ENCODE results near the gene METTL6.
A peak's percentile ranks its signal among the peaks of the same experiment; 100 is the strongest.
"Not testable (repeated sequence)": the region's sequence is repeated elsewhere in the genome, so short reads cannot be mapped to it uniquely, and the experiment has no call there.

METTL6 gene

DNA sequence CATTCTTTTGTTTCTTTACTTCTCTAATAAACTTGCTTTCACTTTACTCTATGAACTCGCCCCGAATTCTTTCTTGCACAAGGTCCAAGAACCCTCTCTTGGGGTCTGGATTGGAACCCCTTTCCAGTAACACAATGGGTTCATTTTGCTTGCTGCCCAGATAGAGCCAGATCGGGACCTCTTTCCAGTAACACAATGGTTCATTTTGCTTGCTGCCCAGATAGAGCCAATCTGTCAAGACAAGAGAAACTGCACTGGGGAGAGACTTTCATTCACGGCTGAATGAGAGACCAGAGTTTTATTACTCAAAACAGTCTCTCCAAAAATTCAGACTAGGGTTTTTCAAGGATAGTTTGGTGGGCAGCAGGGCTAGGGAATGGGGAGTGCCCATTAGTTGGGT, 25.4 kb downstream of the METTL6 start:
- no peak for DNase-seq

DNA sequence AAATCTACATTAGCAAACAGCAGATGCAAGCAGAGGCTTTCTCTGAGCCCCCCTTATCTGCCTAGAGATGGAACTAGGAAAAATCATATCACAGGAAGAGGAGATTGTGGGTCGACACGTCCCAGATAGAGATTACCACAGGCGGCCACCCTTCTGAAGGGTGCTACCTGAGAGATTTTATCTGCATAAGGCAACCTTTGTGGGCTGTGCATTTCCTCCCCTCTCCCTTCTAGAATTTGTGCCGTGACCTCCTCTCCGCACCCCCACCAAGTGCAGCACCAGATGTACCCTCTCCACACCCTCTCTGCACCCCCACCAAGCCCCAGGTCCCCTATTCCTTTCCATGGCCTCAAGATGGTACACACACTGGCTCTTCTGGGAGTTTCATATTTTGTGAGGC, 27.4 kb downstream of the METTL6 start:
- DNase-seq: no peak

DNA sequence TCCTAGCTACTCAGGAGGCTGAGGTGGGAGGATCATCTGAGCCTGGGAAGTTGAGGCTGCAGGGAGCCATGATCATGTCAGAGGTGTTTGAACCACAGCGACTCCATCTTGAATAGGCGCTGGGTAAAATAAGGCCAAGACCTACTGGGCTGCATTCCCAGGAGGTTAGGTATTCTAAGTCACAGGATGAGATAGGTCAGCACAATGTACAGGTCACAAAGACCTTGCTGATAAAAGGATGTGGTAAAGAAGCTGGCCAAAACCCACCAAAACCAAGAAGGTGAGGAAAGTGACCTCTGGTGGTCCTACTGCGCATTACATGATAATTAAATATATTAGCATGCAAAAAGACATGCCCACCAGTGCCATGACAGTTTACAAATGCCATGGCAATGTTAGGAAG, 28.6 kb downstream of the METTL6 start:
- DNase-seq: not testable (repeated sequence)

DNA sequence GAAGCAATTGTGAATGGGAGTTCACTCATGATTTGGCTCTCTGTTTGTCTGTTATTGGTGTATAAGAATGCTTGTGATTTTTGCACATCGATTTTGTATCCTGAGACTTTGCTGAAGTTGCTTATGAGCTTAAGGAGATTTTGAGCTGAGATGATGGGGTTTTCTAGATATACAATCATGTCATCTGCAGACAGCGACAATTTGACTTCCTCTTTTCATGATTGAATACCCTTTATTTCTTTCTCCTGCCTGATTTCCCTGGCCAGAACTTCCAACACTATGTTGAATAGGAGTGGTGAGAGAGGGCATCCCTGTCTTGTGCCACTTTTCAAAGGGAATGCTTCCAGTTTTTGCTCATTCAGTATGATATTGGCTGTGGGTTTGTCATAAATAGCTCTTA, 34.1 kb downstream of the METTL6 start:
- not testable (repeated sequence) for DNase-seq

DNA sequence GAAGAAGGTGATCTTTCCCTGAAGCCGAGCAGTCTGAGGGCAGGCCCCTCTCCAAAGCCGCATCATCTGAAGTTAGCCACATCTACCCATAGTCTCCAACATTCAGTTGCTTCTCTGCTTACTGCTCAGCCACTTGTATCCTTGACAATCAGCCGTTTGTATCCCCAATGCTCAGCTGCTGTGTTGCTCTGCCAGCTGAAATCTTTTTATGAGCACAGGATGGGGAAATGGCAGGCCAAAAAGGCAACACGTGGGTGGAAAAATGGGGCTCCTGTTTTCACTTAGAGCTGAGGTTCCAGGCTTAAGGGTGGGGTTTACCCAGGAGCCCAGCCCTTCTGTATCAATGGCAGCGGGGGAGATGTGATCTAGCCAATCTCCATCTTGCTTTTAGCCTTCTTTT, 36.3 kb downstream of the METTL6 start:
- DNase-seq: no peak

DNA sequence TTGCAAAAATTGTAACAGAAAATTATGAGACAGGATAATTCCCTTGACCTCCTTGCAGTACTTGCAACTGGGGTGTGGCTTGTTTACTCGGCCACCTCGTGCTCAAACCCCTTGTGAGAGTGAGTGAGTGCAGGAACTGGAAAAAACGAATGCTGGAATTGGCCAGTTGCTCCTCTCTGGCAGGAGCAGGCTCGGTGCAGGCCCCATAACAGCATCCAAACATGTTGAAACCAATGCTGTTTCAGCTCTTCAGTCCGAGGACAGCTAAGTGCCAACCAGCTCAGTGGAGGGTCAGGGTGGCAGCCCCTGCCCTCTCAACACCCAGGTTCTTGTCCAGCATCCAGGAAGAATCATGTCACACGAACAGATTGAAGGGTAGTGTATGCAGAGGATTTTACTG, 36.9 kb downstream of the METTL6 start:
- no peak for DNase-seq

DNA sequence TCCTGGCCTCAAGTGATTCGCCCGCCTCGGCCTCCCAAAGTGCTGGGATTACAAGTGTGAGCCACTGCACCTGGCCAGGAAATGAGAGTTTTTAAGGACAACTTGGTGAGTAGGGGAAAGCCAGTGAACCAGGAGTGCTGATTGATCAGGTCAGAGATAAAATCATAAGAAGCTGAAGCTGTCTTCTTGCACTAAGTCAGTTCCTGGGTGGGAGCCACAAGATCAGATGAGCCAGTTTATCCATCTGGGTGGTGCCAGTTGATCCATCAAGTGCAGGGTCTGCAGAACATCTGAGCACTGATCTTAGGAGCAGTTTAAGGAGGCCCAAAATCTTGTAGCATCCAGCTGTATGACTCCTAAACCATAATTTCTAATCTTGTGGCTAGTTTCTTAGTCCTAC, 39.0 kb downstream of the METTL6 start:
- not testable (repeated sequence) for DNase-seq

DNA sequence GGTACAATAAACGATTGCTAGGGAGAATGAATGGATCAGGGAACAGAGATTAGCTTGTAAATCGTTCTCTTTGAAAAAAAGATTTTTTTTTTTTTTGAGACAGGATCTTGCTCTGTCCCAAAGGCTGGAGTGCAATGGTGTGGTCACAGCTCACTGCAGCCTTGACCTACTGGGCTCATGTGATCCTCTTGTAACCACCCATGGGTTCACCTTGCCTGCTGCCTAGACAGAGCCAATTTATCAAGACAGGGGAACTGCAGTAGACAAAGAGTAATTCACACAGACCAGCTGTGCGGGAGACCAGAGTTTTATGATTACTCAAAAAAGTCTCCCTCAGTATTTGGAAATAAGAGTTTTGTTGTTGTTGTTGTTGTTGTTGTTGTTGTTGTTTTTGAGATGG, 39.6 kb downstream of the METTL6 start:
- no peak for DNase-seq

DNA sequence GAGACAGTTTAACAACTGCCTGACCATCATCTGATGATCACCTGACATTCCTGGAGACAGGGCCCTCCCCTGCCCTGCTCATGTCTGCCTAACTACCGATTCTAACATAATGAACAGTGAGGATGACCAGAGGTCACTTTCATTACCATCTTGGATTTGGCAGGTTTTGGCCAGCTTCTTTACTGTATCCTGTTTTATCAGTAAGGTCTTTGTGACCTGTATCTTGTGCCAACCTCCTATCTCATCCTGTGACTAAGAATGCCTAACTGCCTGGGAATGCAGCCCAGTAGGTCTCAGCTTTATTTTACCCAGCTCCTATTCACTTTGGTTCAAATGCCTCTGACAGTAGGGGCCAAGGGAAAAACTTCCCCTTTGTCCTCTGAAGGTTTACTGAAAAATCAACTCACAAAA, 40.2 kb downstream of the METTL6 start:
- no peak for DNase-seq

DNA sequence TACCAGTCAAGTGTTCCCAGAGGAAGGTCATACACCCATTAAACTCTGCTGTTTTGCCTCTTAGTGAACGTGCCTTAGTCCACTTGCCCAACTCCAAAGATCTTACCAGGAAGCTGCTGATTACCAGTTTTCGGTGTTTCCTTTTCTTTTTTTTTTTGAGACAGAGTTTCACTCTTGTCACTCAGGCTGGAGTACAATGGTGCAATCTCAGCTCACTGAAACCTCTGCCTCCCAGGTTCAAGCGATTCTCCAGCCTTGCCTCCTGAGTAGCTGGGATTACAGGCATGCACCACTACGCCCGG, 40.7 kb downstream of the METTL6 start:
- DNase-seq: not testable (repeated sequence)

DNA sequence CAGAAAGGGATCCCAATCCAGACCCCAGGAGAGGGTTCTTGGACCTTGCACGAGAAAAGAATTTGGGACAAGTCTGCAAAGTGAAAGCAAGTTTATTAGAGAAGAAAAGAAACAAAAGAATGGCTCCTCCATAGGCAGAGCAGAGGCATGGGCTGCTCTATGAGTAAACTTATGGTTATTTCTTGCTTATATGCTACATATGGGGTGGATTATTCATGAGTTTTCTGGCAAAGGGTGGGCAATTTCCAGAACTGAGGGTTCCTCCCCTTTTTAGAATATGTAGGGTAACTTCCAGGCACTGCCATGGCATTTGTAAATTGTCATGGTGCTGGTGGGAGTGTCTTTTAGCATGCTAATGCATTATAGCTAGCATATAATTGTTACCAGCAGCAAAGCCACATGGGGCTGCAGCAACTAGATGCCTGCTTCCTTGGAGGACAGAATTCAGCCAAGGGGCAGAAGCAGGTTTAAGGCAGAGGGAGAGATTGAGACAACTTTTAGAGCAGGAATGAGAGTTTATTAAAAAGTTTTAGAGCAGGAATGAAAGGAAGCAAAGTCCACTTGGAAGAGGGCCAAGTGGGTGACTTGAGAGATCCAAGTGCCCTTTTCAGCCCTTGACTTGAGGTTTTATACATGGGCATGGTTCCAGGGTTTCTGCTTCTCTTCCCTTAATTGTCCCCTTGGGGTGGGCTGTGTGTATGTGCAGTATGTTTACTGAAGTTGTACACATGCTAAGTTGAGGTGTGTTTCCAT, 41.3 kb downstream of the METTL6 start:
- no peak for DNase-seq

DNA sequence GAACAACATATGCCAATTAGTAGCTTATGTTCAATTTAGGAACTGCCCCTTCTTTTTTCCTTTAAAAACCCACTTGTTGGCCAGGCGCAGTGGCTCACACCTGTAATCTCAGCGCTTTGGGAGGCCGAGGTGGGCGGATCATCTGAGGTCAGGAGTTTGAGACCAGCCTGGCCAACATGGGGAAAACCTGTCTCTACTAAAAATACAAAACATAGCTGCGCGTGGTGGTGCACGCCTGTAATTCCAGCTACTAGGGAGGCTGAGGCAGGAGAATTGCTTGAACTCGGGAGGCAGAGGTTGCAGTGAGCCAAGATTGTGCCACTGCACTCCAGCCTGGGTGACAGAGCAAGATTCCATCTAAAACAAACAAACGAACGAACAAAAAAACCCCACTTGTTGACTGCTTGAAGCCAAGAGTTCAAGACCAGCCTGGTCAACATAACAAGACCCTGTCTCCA, 42.1 kb downstream of the METTL6 start:
- DNase-seq: not testable (repeated sequence)

DNA sequence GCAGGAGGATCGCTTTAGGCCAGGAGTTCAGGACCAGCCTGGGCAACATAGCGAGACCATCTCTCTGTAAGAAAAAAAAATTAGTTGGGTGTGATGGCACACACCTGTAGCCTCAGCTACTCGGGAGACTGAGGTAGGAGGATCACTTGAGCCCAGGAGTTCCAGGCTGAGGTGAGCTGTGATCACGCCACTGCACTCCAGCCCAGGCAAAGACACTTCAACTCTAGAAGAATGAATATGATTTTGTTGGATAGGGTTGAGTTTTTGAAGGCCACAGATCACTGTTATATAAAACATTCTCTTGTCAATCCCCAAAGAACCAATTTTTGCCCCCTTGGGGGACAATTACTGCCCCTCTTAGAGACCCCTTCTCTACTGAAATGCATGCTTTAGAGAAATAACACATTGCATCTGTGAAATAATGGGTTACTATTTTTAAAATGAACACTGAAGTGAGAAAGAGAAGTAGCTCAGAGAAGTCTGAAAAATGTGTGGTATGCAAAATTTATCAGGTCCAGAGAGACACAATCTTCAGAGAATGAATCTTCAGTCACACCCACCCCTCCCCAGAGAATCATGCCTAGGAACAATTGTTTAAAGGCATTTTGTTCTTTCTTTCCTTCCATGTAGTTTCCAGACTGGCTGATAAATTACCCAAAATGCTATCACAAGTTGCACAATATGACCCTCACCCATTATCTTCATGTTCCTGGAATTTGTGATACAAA, 42.7 kb downstream of the METTL6 start:
- DNase-seq: no peak

DNA sequence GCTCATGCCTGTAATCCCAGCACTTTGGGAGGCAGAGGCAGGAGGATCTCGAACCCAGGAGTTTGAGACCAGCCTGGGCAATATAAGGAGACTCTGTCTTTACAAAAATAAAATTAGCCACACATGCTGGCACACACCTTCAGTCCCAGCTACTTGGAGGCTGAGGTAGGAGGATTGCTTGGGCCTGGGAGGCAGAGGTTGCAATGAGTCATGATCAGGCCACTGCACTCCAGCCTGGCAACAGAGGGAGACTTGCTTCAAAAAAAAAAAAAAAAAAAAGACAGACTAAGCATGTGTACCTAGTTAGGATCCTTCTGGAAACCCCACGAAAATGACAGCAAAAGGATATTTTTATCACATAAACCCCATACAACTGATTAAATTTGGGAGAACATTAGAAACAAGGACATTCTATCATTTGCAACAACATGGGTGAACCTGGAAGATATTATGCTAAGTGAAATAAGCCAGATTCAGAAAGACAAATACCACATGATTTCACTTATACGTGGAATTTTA, 44.9 kb downstream of the METTL6 start:
- DNase-seq: no peak

DNA sequence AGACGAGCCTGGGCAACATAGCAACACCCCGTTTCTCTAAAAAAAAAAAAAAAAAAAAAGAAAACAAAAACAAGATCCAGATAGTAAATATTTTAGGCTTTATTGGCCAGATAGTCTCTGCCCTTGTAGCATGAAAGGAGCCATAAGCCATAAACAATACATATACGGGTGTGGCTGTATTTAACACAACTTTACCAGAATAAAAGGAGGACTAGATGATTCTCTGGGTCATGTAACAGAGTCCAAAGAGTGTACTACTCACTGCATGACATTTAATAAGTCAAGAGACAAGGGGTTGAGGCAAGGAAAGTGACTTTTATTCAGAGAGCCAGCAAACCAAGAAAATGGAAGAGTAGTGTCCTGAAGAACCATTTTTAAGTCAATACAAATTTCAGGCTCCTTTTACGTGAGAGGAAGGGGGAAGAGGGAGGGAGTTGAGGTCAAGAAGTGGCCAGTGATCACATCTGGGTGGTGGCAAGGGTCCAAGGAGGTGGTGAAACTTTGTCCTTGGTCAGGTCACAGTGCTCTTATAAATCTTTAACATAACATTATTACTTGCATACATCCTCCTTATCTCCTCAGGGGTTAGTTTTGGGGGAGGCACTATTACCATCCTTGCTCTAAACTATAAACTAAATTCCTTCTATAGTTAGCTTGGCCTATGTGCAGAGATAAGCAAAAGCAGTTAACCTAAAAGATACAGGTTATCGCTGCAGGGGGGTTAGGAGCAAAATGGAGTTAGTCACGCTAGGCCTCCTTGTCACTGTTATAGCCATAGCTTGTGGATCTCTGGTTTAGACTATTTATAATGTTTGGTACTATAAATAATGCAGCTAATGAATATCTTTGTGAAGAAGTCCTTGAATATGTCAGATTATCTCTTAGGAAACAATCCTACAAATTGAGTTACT, 46.1 kb downstream of the METTL6 start:
- DNase-seq: no peak

DNA sequence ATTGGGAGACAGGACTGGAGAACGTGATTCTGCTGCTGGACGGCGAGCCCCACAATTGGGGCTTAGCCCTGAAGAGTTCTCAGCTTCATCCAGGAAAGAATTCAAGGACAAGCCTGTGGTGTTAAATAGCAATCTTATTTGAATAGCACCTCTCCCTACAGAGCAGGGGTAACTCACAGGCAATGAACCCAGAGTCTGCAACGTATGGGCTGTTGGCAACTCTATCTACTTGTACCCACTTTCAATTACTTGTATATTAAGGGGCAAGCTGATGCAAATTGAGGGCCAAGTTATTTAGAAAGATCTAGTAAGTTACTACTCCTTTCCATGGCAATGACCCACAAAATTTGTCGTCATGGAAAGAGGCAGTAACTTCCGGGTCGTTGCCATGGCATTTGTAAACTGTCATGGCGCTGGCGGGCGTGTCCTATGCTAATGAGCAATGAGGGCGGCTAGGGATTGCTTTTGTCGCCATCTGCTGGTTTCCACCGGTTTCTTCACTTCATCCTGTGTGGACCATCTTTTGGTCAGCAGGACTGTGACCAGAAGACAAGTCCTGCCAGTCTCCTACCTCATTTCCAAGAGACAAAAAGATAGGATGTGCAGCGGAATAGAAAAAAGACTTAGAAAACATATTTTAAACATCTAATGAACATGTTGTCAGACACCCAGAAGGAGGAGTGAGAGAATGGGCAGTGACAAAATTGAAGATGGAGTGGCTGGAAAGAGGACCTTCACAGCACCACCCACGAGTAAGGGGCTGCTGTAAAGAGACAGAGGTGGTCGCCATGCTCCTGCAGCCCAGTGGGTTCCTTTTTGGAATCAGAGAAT, 49.2 kb downstream of the METTL6 start:
- DNase-seq: peak; percentile 95 to 96

DNA sequence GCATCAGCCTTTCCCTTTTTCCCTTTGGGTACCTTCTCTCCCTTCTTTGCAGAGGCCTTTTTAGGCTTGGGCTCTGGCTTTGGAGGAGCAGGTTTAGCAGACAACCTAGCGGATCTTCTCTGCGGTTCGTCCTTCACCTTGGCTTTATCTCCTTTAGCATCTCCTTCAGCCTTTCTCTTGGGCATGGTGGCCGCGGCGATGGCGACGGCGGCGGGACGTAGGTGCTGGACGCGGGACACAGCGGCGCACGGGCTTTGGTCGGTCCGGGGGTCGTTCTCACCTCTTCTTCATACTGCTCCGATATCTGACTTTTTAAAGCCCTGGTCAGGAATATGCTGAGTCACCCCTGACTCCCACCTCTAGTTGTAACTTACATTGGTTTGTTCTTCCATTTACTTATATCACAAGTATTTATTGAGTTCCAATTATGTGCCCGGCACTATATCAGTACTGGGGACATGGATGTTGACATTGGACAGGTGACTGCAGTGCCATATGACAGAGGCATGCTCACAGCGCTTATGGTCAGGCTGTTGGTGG, 51.8 kb downstream of the METTL6 start:
- DNase-seq: no peak

DNA sequence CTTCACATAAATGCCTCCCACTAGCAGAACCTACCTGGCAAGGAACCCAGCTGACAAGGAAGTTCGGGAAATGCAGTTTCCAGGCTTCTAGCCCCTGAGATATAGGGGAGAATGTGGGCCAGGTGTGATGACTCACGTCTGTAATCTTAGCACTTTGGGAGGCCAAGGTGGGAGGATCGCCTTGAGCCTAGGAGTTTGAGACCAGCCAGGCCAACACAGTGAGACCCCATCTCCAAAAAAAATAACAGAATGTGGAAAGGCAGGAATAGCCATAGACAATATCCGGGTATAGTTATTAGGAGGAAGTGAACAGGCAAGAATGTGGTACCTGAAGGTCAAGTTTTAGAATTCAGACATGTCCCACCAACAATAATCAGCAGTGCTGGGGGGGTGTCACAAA, 54.4 kb downstream of the METTL6 start:
- no peak for DNase-seq

DNA sequence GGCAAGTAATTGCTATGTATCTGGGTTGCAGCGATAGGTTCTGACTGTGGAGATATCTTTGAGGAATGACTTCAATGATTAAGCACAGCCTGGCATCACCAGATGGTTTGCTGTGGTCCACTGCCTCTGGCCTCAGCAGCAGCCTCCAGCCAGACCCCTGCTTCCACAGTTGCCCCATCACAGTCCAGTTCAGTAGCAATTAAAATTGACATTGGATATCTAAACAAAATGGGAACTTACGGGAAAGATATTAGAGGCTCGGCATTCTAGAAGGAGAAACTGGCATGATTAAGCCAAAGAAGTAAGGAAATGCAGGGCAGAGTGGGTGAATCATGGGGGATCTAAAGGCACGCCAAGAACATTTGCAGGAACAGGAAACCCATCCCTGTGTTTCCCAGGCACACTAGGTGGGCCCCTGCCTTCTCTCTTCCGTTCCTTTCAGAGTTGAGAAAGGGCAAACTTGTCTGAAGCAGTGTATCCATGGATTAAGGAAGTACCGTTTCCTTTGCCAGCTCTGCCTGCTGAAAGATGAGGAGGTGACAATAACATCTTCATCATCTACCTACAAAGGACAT, 58.7 kb downstream of the METTL6 start:
- DNase-seq: no peak

DNA sequence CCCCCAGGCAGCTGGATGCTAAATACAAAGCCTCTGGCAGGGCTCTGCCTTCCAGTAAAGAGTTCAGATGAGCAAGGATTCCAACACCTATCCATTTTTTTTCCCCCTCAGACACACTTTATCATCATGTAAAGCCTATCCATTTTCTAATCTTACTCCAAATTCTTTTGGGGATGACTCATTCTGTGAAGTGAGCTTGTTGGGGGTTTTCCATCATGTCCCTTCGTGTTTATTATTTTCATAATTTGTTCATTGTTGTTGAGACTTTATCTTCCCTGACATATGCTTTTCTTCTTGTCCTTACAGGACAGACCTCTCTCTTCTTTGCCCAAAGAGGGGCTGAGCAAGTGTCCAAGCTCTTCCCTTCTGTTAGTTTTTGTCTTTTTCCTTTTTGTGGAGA, 60.3 kb downstream of the METTL6 start:
- no peak for DNase-seq

DNA sequence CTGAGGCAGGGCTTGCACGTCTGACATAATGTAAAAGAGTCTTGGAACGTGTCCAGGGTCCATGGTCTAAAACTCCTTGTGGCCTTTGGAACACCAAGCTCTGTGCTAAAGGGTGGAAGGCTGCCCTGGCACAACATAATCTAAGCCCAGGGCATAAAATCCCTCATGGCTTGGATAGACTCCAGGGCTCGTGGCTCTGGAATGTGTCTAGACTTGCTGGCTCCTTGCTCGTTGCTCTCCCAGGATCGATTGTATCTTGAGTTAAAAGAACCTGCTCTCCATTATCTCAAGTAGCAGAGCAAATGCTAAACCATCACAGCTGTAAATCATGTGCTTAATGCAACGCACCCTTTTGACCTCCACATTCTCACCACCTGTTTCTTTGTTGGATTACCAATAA, 63.3 kb downstream of the METTL6 start:
- DNase-seq: not testable (repeated sequence)
